Measurements from ENCODE around the gene NR1D1. TPM values are rescaled to one million over a fixed set of nuclear protein-coding genes. Genes with fewer than 3 reads are reported as not detected.

Gene NR1D1
- total and polyA plus RNA-seq, 10 donors = 3.3 to 15.8 (median 6.6) TPM

DNA sequence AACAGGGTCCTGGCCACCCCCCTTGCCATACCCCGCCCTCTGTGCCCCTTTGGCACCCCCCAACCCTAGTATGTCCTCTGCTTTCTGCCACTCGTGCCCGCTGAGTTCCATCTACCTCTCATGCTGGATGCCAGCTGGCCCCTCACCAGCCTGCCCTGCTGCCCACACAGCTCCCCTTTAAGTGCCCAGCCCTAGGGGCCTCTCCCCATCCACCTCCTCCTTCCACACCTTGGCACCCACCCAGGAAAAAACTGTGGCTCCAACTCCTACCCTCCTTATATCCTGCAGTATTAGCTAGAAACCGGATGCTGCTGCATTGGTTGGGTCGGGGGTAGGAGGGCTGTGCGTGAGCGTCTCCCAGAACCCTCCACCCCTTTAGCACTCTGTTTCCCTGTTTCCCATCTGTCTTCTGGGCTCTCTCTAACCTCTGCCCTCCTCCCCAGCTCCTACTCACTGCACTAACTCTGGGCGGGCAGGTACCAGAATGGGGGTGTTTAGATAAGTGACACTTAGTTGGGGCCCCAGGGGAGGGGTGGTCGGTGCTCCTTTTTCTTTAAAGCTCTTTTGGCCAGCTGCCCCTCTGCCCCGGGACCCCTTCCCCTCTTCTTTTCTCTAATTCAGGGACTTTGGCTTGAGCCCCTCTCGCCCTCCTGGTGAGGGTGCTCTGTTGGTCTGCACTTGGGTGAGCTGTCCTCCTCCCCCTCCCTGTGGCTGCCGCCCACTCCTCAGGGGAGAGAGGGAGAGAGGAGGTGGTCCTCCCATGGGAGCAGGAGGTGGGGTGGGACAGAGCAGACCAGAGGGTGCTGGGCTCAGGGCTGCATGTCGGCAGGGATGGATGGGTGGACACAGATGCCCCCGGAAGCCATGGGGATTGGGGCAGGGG is 9.9 kb downstream of the NR1D1 start:
- peaks cover 9 to 58% (median 26%) of the 10 kb centered on the region in 6 donors for H3K4me1 ChIP-seq
- H3K9me3 ChIP-seq = no peaks in the 10 kb centered on the region
- H3K4me3 ChIP-seq = no peak overlapping the region
- H3K27me3 ChIP-seq (replicated peaks in 1 of 7) = no peaks in the 10 kb centered on the region
- no peak for DNase-seq
- H3K36me3 ChIP-seq = peaks cover 0 to 100% (median 56%) of the 10 kb centered on the region in 6 donors
- 73 to 87% (median 80%) methylated on average over 12 to 14 of the region's 14 CpGs for WGBS, 5 donors
- intact Hi-C loops (cut with DNase I; ENCODE audit: low total_unique reads) = no loop called here
- H3K27ac ChIP-seq = peak overlapping the region in 6 of 8 donors; percentile 8 to 55 (median 36)
- TF ChIP-seq, protein P1, sequence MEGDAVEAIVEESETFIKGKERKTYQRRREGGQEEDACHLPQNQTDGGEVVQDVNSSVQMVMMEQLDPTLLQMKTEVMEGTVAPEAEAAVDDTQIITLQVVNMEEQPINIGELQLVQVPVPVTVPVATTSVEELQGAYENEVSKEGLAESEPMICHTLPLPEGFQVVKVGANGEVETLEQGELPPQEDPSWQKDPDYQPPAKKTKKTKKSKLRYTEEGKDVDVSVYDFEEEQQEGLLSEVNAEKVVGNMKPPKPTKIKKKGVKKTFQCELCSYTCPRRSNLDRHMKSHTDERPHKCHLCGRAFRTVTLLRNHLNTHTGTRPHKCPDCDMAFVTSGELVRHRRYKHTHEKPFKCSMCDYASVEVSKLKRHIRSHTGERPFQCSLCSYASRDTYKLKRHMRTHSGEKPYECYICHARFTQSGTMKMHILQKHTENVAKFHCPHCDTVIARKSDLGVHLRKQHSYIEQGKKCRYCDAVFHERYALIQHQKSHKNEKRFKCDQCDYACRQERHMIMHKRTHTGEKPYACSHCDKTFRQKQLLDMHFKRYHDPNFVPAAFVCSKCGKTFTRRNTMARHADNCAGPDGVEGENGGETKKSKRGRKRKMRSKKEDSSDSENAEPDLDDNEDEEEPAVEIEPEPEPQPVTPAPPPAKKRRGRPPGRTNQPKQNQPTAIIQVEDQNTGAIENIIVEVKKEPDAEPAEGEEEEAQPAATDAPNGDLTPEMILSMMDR (IDR thresholded peaks at IDR 0.05 in 8 of 11, conservative IDR thresholded peaks at IDR 0.05 in 3 of 11) = no peak
- no peak for TF ChIP-seq POLR2A (IDR thresholded peaks at IDR 0.05)
- TF ChIP-seq POLR2AphosphoS5 (IDR thresholded peaks at IDR 0.05) = no peak

DNA sequence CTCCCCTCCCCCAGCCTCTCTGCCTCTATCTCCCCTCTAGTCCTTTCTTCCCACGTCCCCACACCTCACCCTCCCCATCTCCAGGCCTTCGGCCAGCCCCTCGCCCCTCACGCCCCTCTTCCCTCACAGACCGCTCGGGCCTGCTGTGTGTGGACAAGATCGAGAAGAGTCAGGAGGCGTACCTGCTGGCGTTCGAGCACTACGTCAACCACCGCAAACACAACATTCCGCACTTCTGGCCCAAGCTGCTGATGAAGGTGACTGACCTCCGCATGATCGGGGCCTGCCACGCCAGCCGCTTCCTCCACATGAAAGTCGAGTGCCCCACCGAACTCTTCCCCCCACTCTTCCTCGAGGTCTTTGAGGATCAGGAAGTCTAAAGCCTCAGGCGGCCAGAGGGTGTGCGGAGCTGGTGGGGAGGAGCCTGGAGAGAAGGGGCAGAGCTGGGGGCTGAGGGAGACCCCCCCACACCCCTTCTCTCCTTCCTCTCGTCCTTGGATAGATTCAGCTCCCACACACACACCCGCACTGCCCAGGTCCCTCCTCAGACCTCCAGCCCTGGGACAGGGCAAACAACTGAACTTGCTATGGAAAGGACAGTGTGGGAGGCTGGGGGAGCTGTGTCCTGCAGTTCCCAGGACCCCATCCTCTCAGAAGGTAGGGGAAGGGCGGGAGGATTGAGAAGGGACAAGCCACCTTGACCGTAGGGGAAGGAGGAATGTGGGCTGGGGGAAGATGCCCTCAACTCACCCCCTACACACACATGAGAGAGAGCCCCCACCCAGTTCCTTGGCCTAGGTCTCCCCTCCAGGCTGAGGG is 11.1 kb downstream of the NR1D1 start:
- H3K9me3 ChIP-seq = no peaks in the 10 kb centered on the region
- H3K27ac ChIP-seq = peak overlapping the region in 4 of 8 donors; percentile 33 to 55 (median 42)
- H3K27me3 ChIP-seq (replicated peaks in 1 of 7) = no peaks in the 10 kb centered on the region
- no peak overlapping the region for H3K4me3 ChIP-seq
- DNase-seq = no peak
- intact Hi-C loops (cut with DNase I; ENCODE audit: low total_unique reads) = no loop called here
- H3K36me3 ChIP-seq = peaks cover 0 to 100% (median 60%) of the 10 kb centered on the region in 6 donors
- TF ChIP-seq, protein P1 (IDR thresholded peaks at IDR 0.05 in 8 of 11, conservative IDR thresholded peaks at IDR 0.05 in 3 of 11) = no peak
- TF ChIP-seq POLR2A (IDR thresholded peaks at IDR 0.05) (no peak), POLR2AphosphoS5 (IDR thresholded peaks at IDR 0.05) (no peak)
- H3K4me1 ChIP-seq = peaks cover 0 to 46% (median 14%) of the 10 kb centered on the region in 6 donors
- 82 to 93% (median 85%) methylated on average over 26 of the region's 26 CpGs for WGBS, 5 donors

- 88 to 94% (median 93%) methylated on average over 11 to 28 of the region's 28 CpGs for WGBS, 5 donors
- no peaks in the 10 kb centered on the region for H3K27me3 ChIP-seq (replicated peaks in 1 of 7)
- H3K9me3 ChIP-seq = no peaks in the 10 kb centered on the region
- H3K27ac ChIP-seq = no peak overlapping the region
- intact Hi-C loops (cut with DNase I; ENCODE audit: low total_unique reads) = no loop called here
- TF ChIP-seq POLR2A (IDR thresholded peaks at IDR 0.05) (no peak), POLR2AphosphoS5 (IDR thresholded peaks at IDR 0.05) (no peak)
- TF ChIP-seq, protein P1 (IDR thresholded peaks at IDR 0.05 in 8 of 11, conservative IDR thresholded peaks at IDR 0.05 in 3 of 11) = no peak
- no peak for DNase-seq
- peaks cover 0 to 34% (median 8%) of the 10 kb centered on the region in 6 donors for H3K4me1 ChIP-seq
- peaks cover 0 to 100% (median 55%) of the 10 kb centered on the region in 6 donors for H3K36me3 ChIP-seq
- H3K4me3 ChIP-seq = no peak overlapping the region
Observed at GRCh38 chr17:40087903-40088718, 12.3 kb downstream of the NR1D1 start.
